Cardiac septum (tissue), 1 donor: ENCODE data around the gene TAS2R19. TPM values are rescaled to one million over a fixed set of nuclear protein-coding genes. Genes with fewer than 3 reads are reported as not detected.

Source experiments
- DNase-seq: peaks from one replicate; pipeline ENCODE4 v3.0.0-alpha.2; 2020; ENCODE audit warnings: low spot score
- intact Hi-C: fragments of 100-400 bp; cut with DNase I; formaldehyde crosslinking; loops from one replicate; pipeline ENCODE4 v1.14.0; 2022
- total RNA-seq: library from RNA; stranded (reverse); fragmentation: NEBNext Ultra II Directional; extraction: Animal tissue kit (Norgen Biotek cat#: 25700); gene quantifications from one replicate; pipeline ENCODE4 v1.2.1, GENCODE V29; 2021
- donor health status: DM: no; HTN: no; CAD: no.

Gene TAS2R19
- total RNA-seq, 1 donor from 2014 or later, result 1.5 TPM

- intact Hi-C loops, result no loop called here
- DNase-seq, result no peak
These were observed 14.8 kb downstream of the TAS2R19 start for GRCh38 chr12:11007608-11008007.

GRCh38 chr12:10998204-10998603 lies 24.2 kb downstream of the TAS2R19 start, which contains the start of gene TAS2R20:
Gene TAS2R20, minus strand, starts transcription at chr12:10998304. Its CDS starts 429 bp downstream, at chr12:10997875.
- intact Hi-C loops, result no loop called here
- no peak for DNase-seq

- intact Hi-C loops, result no loop called here
- no peak for DNase-seq
These were observed 28.1 kb downstream of the TAS2R19 start for GRCh38 chr12:10994307-10994706.

GRCh38 chr12:10989107-10989506 lies 33.3 kb downstream of the TAS2R19 start:
- no peak for DNase-seq
- intact Hi-C loops, result no loop called here

GRCh38 chr12:10986812-10987211 lies 35.6 kb downstream of the TAS2R19 start, which contains the start of gene TAS2R50:
Gene TAS2R50, minus strand, starts transcription at chr12:10986912. Its CDS starts 52 bp downstream, at chr12:10986860.
- DNase-seq, result no peak
- intact Hi-C loops, result no loop called here

- no peak for DNase-seq
- intact Hi-C loops, result no loop called here
These were observed 40.2 kb downstream of the TAS2R19 start for GRCh38 chr12:10982244-10982643.

GRCh38 chr12:10974965-10975364 lies 47.5 kb downstream of the TAS2R19 start:
- intact Hi-C loops, result no loop called here
- DNase-seq, result no peak

Other genes with a start within 250 kb of the TAS2R19 start
- not detected for gene TAS2R7, start 220.0 kb downstream of the TAS2R19 start, total RNA-seq
- not detected for gene TAS2R8, start 215.3 kb downstream of the TAS2R19 start, total RNA-seq
- gene TAS2R9, start 212.5 kb downstream of the TAS2R19 start, total RNA-seq, result not detected
- gene TAS2R10, start 196.3 kb downstream of the TAS2R19 start, total RNA-seq, result 0.30 TPM
- gene PRR4, start 173.1 kb downstream of the TAS2R19 start, total RNA-seq, result 2.6 TPM
- gene PRH1, start 138.4 kb downstream of the TAS2R19 start, total RNA-seq, result 10.2 TPM
- gene TAS2R13, start 113.1 kb downstream of the TAS2R19 start, total RNA-seq, result 1.0 TPM
- gene PRH2, start 93.4 kb downstream of the TAS2R19 start, total RNA-seq, result not detected
- 1.3 TPM for gene TAS2R14, start 83.4 kb downstream of the TAS2R19 start, total RNA-seq
- gene TAS2R50, start 35.7 kb downstream of the TAS2R19 start, total RNA-seq, result 0.97 TPM
- gene TAS2R20, start 24.3 kb downstream of the TAS2R19 start, total RNA-seq, result 1.3 TPM
- 2.1 TPM for gene TAS2R31, start 8.8 kb upstream of the TAS2R19 start, total RNA-seq
- gene TAS2R46, start 39.7 kb upstream of the TAS2R19 start, total RNA-seq, result 0.78 TPM
- gene TAS2R43, start 69.7 kb upstream of the TAS2R19 start, total RNA-seq, result 0.32 TPM
- 2.2 TPM for gene TAS2R30, start 112.0 kb upstream of the TAS2R19 start, total RNA-seq
- 22.1 TPM for gene SMIM10L1, start 148.6 kb upstream of the TAS2R19 start, total RNA-seq
- gene TAS2R42, start 164.3 kb upstream of the TAS2R19 start, total RNA-seq, result not detected
- not detected for gene PRB3, start 247.1 kb upstream of the TAS2R19 start, total RNA-seq